Measurements from ENCODE around the gene COL9A1.
"Not testable (repeated sequence)": the region's sequence is repeated elsewhere in the genome, so short reads cannot be mapped to it uniquely, and the experiment has no call there.

Gene COL9A1

GRCh38 chr6:70343313-70343712 is 40.4 kb upstream of the COL9A1 start:
- Histone ChIP-seq H3K27me3 (replicated peaks; ENCODE audit: insufficient read depth, low read length) (no peaks in the 10 kb centered on the region), H3F3A (ENCODE audit: insufficient read depth, low read length) (no peaks in the 10 kb centered on the region), H3K27ac (ENCODE audit: low read length) (no peak overlapping the region), H3K9ac (ENCODE audit: low read length) (no peak overlapping the region), H3K36me3 (replicated peaks; ENCODE audit: insufficient read depth, low read length) (no peaks in the 10 kb centered on the region), H3K4me1 (ENCODE audit: low read length) (no peaks in the 10 kb centered on the region), H3K9me3 (replicated peaks; ENCODE audit: insufficient read depth, low read length) (no peaks in the 10 kb centered on the region), H3K9me2 (replicated peaks; ENCODE audit: insufficient read depth, low read length) (no peaks in the 10 kb centered on the region), H3K4me2 (ENCODE audit: low read depth, low read length) (no peak overlapping the region), H3K79me2 (ENCODE audit: low read length) (no peaks in the 10 kb centered on the region), H2AFZ (ENCODE audit: low read length) (no peak overlapping the region), H4K20me1 (ENCODE audit: insufficient read depth, low read length) (no peaks in the 10 kb centered on the region), H3K4me3 (ENCODE audit: low read length) (no peak overlapping the region)
- no peak for TF ChIP-seq EZH2phosphoT487 (IDR thresholded peaks at IDR 0.05; ENCODE audit: low read length)
- TF ChIP-seq CTCF (IDR thresholded peaks at IDR 0.05; ENCODE audit: low read length): no peak
- TF ChIP-seq EZH2 (optimal IDR thresholded peaks at IDR 0.05; ENCODE audit: low read depth, low read length): no peak
- DNase-seq: no peak

GRCh38 chr6:70339810-70340209 is 36.9 kb upstream of the COL9A1 start:
- not testable (repeated sequence) for H3K36me3 ChIP-seq (replicated peaks; ENCODE audit: insufficient read depth, low read length); DNase-seq; H3K9ac ChIP-seq (ENCODE audit: low read length); H3K9me2 ChIP-seq (replicated peaks; ENCODE audit: insufficient read depth, low read length); H3K27ac ChIP-seq (ENCODE audit: low read length); H2AFZ ChIP-seq (ENCODE audit: low read length); H3K79me2 ChIP-seq (ENCODE audit: low read length); H3K27me3 ChIP-seq (replicated peaks; ENCODE audit: insufficient read depth, low read length); H3K4me3 ChIP-seq (ENCODE audit: low read length); H4K20me1 ChIP-seq (ENCODE audit: insufficient read depth, low read length); H3K4me2 ChIP-seq (ENCODE audit: low read depth, low read length); H3K4me1 ChIP-seq (ENCODE audit: low read length); H3K9me3 ChIP-seq (replicated peaks; ENCODE audit: insufficient read depth, low read length); H3F3A ChIP-seq (ENCODE audit: insufficient read depth, low read length)

GRCh38 chr6:70338775-70339174 is 35.9 kb upstream of the COL9A1 start:
- Histone ChIP-seq H3K4me2 (ENCODE audit: low read depth, low read length) (no peak overlapping the region), H3K4me3 (ENCODE audit: low read length) (no peak overlapping the region), H3K27me3 (replicated peaks; ENCODE audit: insufficient read depth, low read length) (no peaks in the 10 kb centered on the region), H3K9me3 (replicated peaks; ENCODE audit: insufficient read depth, low read length) (no peaks in the 10 kb centered on the region), H4K20me1 (ENCODE audit: insufficient read depth, low read length) (no peaks in the 10 kb centered on the region), H3K36me3 (replicated peaks; ENCODE audit: insufficient read depth, low read length) (no peaks in the 10 kb centered on the region), H3K9ac (ENCODE audit: low read length) (no peak overlapping the region), H3K4me1 (ENCODE audit: low read length) (no peaks in the 10 kb centered on the region), H3F3A (ENCODE audit: insufficient read depth, low read length) (no peaks in the 10 kb centered on the region), H3K9me2 (replicated peaks; ENCODE audit: insufficient read depth, low read length) (no peaks in the 10 kb centered on the region), H3K79me2 (ENCODE audit: low read length) (no peaks in the 10 kb centered on the region), H3K27ac (ENCODE audit: low read length) (no peak overlapping the region), H2AFZ (ENCODE audit: low read length) (no peak overlapping the region)
- no peak for TF ChIP-seq EZH2 (optimal IDR thresholded peaks at IDR 0.05; ENCODE audit: low read depth, low read length)
- TF ChIP-seq EZH2phosphoT487 (IDR thresholded peaks at IDR 0.05; ENCODE audit: low read length): no peak
- no peak for TF ChIP-seq CTCF (IDR thresholded peaks at IDR 0.05; ENCODE audit: low read length)
- DNase-seq: no peak

- TF ChIP-seq EZH2 (optimal IDR thresholded peaks at IDR 0.05; ENCODE audit: low read depth, low read length) (no peak), EZH2phosphoT487 (IDR thresholded peaks at IDR 0.05; ENCODE audit: low read length) (no peak), CTCF (IDR thresholded peaks at IDR 0.05; ENCODE audit: low read length) (no peak)
- H3K9me3 ChIP-seq (replicated peaks; ENCODE audit: insufficient read depth, low read length): no peaks in the 10 kb centered on the region
- no peak overlapping the region for H2AFZ ChIP-seq (ENCODE audit: low read length)
- H3K27ac ChIP-seq (ENCODE audit: low read length): no peak overlapping the region
- no peak overlapping the region for H3K9ac ChIP-seq (ENCODE audit: low read length)
- H3K36me3 ChIP-seq (replicated peaks; ENCODE audit: insufficient read depth, low read length): no peaks in the 10 kb centered on the region
- no peaks in the 10 kb centered on the region for H3K4me1 ChIP-seq (ENCODE audit: low read length)
- no peaks in the 10 kb centered on the region for H3F3A ChIP-seq (ENCODE audit: insufficient read depth, low read length)
- H3K27me3 ChIP-seq (replicated peaks; ENCODE audit: insufficient read depth, low read length): no peaks in the 10 kb centered on the region
- no peaks in the 10 kb centered on the region for H3K9me2 ChIP-seq (replicated peaks; ENCODE audit: insufficient read depth, low read length)
- DNase-seq: no peak
- no peak overlapping the region for H3K4me2 ChIP-seq (ENCODE audit: low read depth, low read length)
- H3K4me3 ChIP-seq (ENCODE audit: low read length): no peak overlapping the region
- no peaks in the 10 kb centered on the region for H4K20me1 ChIP-seq (ENCODE audit: insufficient read depth, low read length)
- H3K79me2 ChIP-seq (ENCODE audit: low read length): no peaks in the 10 kb centered on the region
These were observed 34.8 kb upstream of the COL9A1 start for GRCh38 chr6:70337743-70338105.
